PC-9 (cell line): ENCODE results near the gene TKT. TPM values are rescaled to one million over a fixed set of nuclear protein-coding genes. Genes with fewer than 3 reads are reported as not detected.

Source experiments
- BruUV-seq: library from RNA; stranded (reverse); fragments of 400-500 nt; replicated peaks from 2 replicates; lab custom pipeline; 2021; lab: Mats Ljungman, UMichigan
- CTCF ChIA-PET: fragments of 300-600 bp; sonication (Branson Sonifier 250); formaldehyde crosslinking; loops from one replicate; lab custom pipeline; 2022; ENCODE audit warnings: antibody characterized with exemption; lab: Charles Lee
- POLR2A ChIA-PET: fragments of 300-600 bp; sonication (Branson Sonifier 250); formaldehyde crosslinking; loops from one replicate; lab custom pipeline; 2022; ENCODE audit warnings: antibody characterized with exemption; ENCODE audit not compliant: unreplicated experiment; lab: Charles Lee
- DNase-seq, 2 experiments: peaks; one replicate each; pipeline versions ENCODE4 v3.0.0 to v3.0.0-alpha.2; 2015 to 2022; ENCODE audit warnings: mixed read lengths in 1 of 2
- H2AFZ ChIP-seq: fragments of 200-600 bp; sonication (generic); 2 replicates; pipeline ENCODE4 v1.8.1; 2017; ENCODE audit warnings: antibody characterized with exemption
- H3F3A ChIP-seq: fragments of 200-600 bp; sonication (generic); 2 replicates; pipeline ENCODE4 v1.8.1; 2017; ENCODE audit warnings: antibody characterized with exemption, mild to moderate bottlenecking, low read depth; ENCODE audit not compliant: insufficient read depth
- H3K27ac ChIP-seq: fragments of 200-600 bp; sonication (generic); 2 replicates; pipeline ENCODE4 v1.6.1; 2016; ENCODE audit warnings: mixed run types
- H3K27me3 ChIP-seq: fragments of 200-600 bp; sonication (generic); 2 replicates; pipeline ENCODE4 v1.6.1; 2016; ENCODE audit warnings: low read depth, mixed run types; ENCODE audit not compliant: insufficient read depth
- H3K36me3 ChIP-seq: fragments of 200-600 bp; sonication (generic); 2 replicates; pipeline ENCODE4 v1.6.1; 2016; ENCODE audit warnings: low read depth, mixed run types
- H3K4me1 ChIP-seq: fragments of 200-600 bp; sonication (generic); replicated peaks from 2 replicates; pipeline ENCODE4 v1.6.1; 2016; ENCODE audit warnings: mixed run types; ENCODE audit not compliant: insufficient read depth
- H3K4me2 ChIP-seq: fragments of 200-600 bp; sonication (generic); 2 replicates; pipeline ENCODE4 v1.6.1; 2017; ENCODE audit warnings: mixed run types
- H3K4me3 ChIP-seq: fragments of 200-600 bp; sonication (generic); 2 replicates; pipeline ENCODE4 v1.6.1; 2016; ENCODE audit warnings: mixed run types
- H3K79me2 ChIP-seq: fragments of 200-600 bp; sonication (generic); 2 replicates; pipeline ENCODE4 v1.6.1; 2017; ENCODE audit warnings: low read depth, mixed run types
- H3K9me2 ChIP-seq: fragments of 200-600 bp; sonication (generic); 2 replicates; pipeline ENCODE4 v1.8.1; 2017; ENCODE audit warnings: mild to moderate bottlenecking; ENCODE audit not compliant: insufficient read depth
- H3K9me3 ChIP-seq: fragments of 200-600 bp; sonication (generic); 2 replicates; pipeline ENCODE4 v1.8.1; 2016; ENCODE audit warnings: low read depth; ENCODE audit not compliant: insufficient read depth
- H4K20me1 ChIP-seq: fragments of 200-600 bp; sonication (generic); 2 replicates; pipeline ENCODE4 v1.8.1; 2017; ENCODE audit not compliant: insufficient read depth
- CTCF ChIP-seq: fragments of 200-600 bp; sonication (generic); conservative IDR thresholded peaks from 2 replicates; pipeline ENCODE4 v1.6.1; 2017; ENCODE audit warnings: mixed run types, antibody characterized with exemption, mild to moderate bottlenecking, moderate library complexity
- EZH2 ChIP-seq: fragments of 200-600 bp; sonication (generic); IDR thresholded peaks from 2 replicates; pipeline ENCODE4 v1.8.0; 2017; ENCODE audit warnings: antibody characterized with exemption, low read depth
- intact Hi-C: fragments of 100-400 bp; cut with micrococcal nuclease; formaldehyde crosslinking; loops from one replicate; pipeline ENCODE4 v1.10.0; 2022; ENCODE audit not compliant: unreplicated experiment
- total RNA-seq: library from RNA; stranded (reverse); gene quantifications from 2 replicates; pipeline ENCODE4 v1.2.3, GENCODE V29; 2021

The TKT gene
- total RNA-seq, 1 experiment from 2014 or later: 2,016 TPM

GRCh38 chr3:53240989-53241972, 14.5 kb downstream of the TKT start:
- H2AFZ ChIP-seq: no peak overlapping the region
- no peaks in the 10 kb centered on the region for H3K9me2 ChIP-seq
- peaks cover 76% of the 10 kb centered on the region for H4K20me1 ChIP-seq
- CTCF ChIA-PET: no interaction called here
- POLR2A ChIA-PET: interaction anchor here (0.7 to 0.9 kb wide), 2 partner anchors 9 to 31 kb away, joined by 4 to 5 read pairs; no protein-coding TSS in a partner anchor
- peaks cover 87% of the 10 kb centered on the region for H3K79me2 ChIP-seq
- peaks cover 47% of the 10 kb centered on the region for H3K36me3 ChIP-seq
- no peak overlapping the region for H3K4me3 ChIP-seq
- H3K27me3 ChIP-seq: no peaks in the 10 kb centered on the region
- no peak for TF ChIP-seq EZH2
- no peak for TF ChIP-seq CTCF
- H3K27ac ChIP-seq: peak overlapping the region; percentile 95
- peaks cover 94% of the 10 kb centered on the region for H3F3A ChIP-seq
- intact Hi-C loops: no loop called here
- H3K4me2 ChIP-seq: peak overlapping the region; percentile 47; the same call in 1 of the 2 replicates
- no peaks in the 10 kb centered on the region for H3K9me3 ChIP-seq
- BruUV-seq: no TSS peak
- H3K4me1 ChIP-seq: peaks cover 97% of the 10 kb centered on the region
- DNase-seq: no peak

GRCh38 chr3:53239800-53240199, 16.0 kb downstream of the TKT start:
- peaks cover 61% of the 10 kb centered on the region for H4K20me1 ChIP-seq
- no peak overlapping the region for H3K4me3 ChIP-seq
- no peak for DNase-seq
- H3K4me1 ChIP-seq: peaks cover 95% of the 10 kb centered on the region
- H2AFZ ChIP-seq: no peak overlapping the region
- H3K79me2 ChIP-seq: peaks cover 85% of the 10 kb centered on the region
- CTCF ChIA-PET: no interaction called here
- H3F3A ChIP-seq: peaks cover 81% of the 10 kb centered on the region
- H3K9me2 ChIP-seq: no peaks in the 10 kb centered on the region
- POLR2A ChIA-PET: interaction anchor here (0.7 kb wide), 1 partner anchor 469 kb away, joined by 6 read pairs; no protein-coding TSS in a partner anchor
- BruUV-seq: no TSS peak
- H3K4me2 ChIP-seq: peak overlapping the region; percentile 47; the same call in 1 of the 2 replicates
- no peaks in the 10 kb centered on the region for H3K27me3 ChIP-seq
- H3K36me3 ChIP-seq: peaks cover 56% of the 10 kb centered on the region
- peak overlapping the region; percentile 95 for H3K27ac ChIP-seq
- TF ChIP-seq CTCF: no peak
- TF ChIP-seq EZH2: no peak
- intact Hi-C loops: loop anchor here (2.0 to 5.0 kb wide), 2 partner anchors 13 to 108 kb away; partner anchors contain the start of gene DCP1A
- H3K9me3 ChIP-seq: no peaks in the 10 kb centered on the region

- Histone ChIP-seq H2AFZ (no peak overlapping the region), H3K27me3 (no peaks in the 10 kb centered on the region), H3K4me3 (no peak overlapping the region), H3K4me2 (peak overlapping the region; percentile 47), H3K4me1 (peaks cover 86% of the 10 kb centered on the region), H3K9me2 (no peaks in the 10 kb centered on the region), H3K27ac (peak overlapping the region; percentile 95), H3K36me3 (peaks cover 65% of the 10 kb centered on the region), H3F3A (peaks cover 83% of the 10 kb centered on the region), H4K20me1 (peaks cover 52% of the 10 kb centered on the region), H3K9me3 (no peaks in the 10 kb centered on the region), H3K79me2 (peaks cover 85% of the 10 kb centered on the region)
- TF ChIP-seq EZH2: no peak
- no peak for TF ChIP-seq CTCF
- DNase-seq: no peak
- ChIA-PET CTCF (no interaction called here), POLR2A (interaction anchor here (0.7 kb wide), 1 partner anchor 468 kb away, joined by 6 read pairs; no protein-coding TSS in a partner anchor)
- intact Hi-C loops: loop anchor here (1.0 to 5.0 kb wide), 3 partner anchors 14 to 108 kb away; partner anchors contain the start of gene DCP1A
- no TSS peak for BruUV-seq
Observed at GRCh38 chr3:53238886-53239285, 16.9 kb downstream of the TKT start.
